GM18499 (cell line): ENCODE data around the gene UBE2F.

Source experiments
- ATAC-seq: cut with Tn5 transposase; IDR thresholded peaks from one replicate; pipeline ENCODE4 v1.9.1; 2021; ENCODE audit warnings: moderate number of reproducible peaks; ENCODE audit not compliant: insufficient read depth, unreplicated experiment

UBE2F gene

GRCh38 chr2:237966565-237967462 lies at the start of gene UBE2F:
Gene UBE2F, plus strand, starts transcription at chr2:237967014. Its CDS starts 6,094 bp downstream, at chr2:237973108.
- peak; percentile 84 for ATAC-seq

- ATAC-seq: no peak
Observed at GRCh38 chr2:237917696-237918374, 49.0 kb upstream of the UBE2F start.

GRCh38 chr2:237919593-237919992 lies 47.2 kb upstream of the UBE2F start:
- ATAC-seq: no peak

- no peak for ATAC-seq
Observed at GRCh38 chr2:237920673-237921072, 46.1 kb upstream of the UBE2F start.

- no peak for ATAC-seq
Observed at GRCh38 chr2:237921967-237922492, 44.8 kb upstream of the UBE2F start.

GRCh38 chr2:237922641-237923361 lies 44.0 kb upstream of the UBE2F start:
- ATAC-seq: no peak

GRCh38 chr2:237923481-237924163 lies 43.2 kb upstream of the UBE2F start:
- no peak for ATAC-seq

GRCh38 chr2:237924164-237924534 lies 42.7 kb upstream of the UBE2F start:
- ATAC-seq: no peak

- ATAC-seq: no peak
Observed at GRCh38 chr2:237927135-237927534, 39.7 kb upstream of the UBE2F start.

- ATAC-seq: no peak
Observed at GRCh38 chr2:237927986-237928385, 38.8 kb upstream of the UBE2F start.

- no peak for ATAC-seq
Observed at GRCh38 chr2:237929979-237930378, 36.8 kb upstream of the UBE2F start.

GRCh38 chr2:237931205-237931721 lies 35.6 kb upstream of the UBE2F start:
- no peak for ATAC-seq

GRCh38 chr2:237932731-237933131 lies 34.1 kb upstream of the UBE2F start:
- ATAC-seq: no peak

- no peak for ATAC-seq
Observed at GRCh38 chr2:237934186-237934585, 32.6 kb upstream of the UBE2F start.

- no peak for ATAC-seq
Observed at GRCh38 chr2:237935740-237936452, 30.9 kb upstream of the UBE2F start.

GRCh38 chr2:237939251-237939650 lies 27.6 kb upstream of the UBE2F start:
- no peak for ATAC-seq

- no peak for ATAC-seq
Observed at GRCh38 chr2:237940828-237941227, 26.0 kb upstream of the UBE2F start.

GRCh38 chr2:237941239-237941638 lies 25.6 kb upstream of the UBE2F start:
- ATAC-seq: no peak

GRCh38 chr2:237942513-237942899 lies 24.3 kb upstream of the UBE2F start:
- no peak for ATAC-seq
